Pulmonary artery endothelial cell (primary cell): ENCODE data around the gene INSRR. TPM values are rescaled to one million over a fixed set of nuclear protein-coding genes. Genes with fewer than 3 reads are reported as not detected.

Experiments used
- DNase-seq: peaks from one replicate; pipeline ENCODE4 v3.0.0-alpha.2; 2011; ENCODE audit warnings: low read depth, low spot score
- total RNA-seq: library from RNA; depleted of rRNA; stranded (reverse); fragments of >200 nt; gene quantifications from 2 replicates; pipeline ENCODE4 v1.2.3, GENCODE V29; 2014

The INSRR gene
- total RNA-seq, 1 donor from 2014 or later = not detected

- no peak for DNase-seq
Observed at GRCh38 chr1:156852418-156852874, 6.5 kb downstream of the INSRR start.

- DNase-seq = no peak
Observed at GRCh38 chr1:156851779-156852417, 7.0 kb downstream of the INSRR start.

DNA sequence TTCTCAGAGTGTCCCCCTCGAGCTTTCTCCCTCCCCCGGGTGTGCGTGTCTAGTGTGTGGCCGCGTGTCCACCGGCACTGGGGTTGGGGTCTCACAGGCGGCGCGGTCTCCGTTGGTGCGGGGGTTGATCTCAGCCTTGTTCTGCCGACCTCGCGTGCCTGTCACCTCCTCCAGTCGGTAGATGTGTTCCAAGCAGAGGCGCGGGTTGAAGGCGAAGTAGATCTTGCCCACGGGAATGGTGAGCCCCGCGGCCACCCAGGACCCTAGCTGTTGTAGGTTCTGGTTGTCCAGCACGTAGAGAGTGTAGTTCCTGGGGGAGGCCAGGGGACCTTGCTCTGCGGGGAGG lies 9.8 kb downstream of the INSRR start:
- no peak for DNase-seq

GRCh38 chr1:156848461-156849150 lies 10.3 kb downstream of the INSRR start:
- no peak for DNase-seq

GRCh38 chr1:156847591-156848460 lies 11.1 kb downstream of the INSRR start:
- DNase-seq = no peak

DNA sequence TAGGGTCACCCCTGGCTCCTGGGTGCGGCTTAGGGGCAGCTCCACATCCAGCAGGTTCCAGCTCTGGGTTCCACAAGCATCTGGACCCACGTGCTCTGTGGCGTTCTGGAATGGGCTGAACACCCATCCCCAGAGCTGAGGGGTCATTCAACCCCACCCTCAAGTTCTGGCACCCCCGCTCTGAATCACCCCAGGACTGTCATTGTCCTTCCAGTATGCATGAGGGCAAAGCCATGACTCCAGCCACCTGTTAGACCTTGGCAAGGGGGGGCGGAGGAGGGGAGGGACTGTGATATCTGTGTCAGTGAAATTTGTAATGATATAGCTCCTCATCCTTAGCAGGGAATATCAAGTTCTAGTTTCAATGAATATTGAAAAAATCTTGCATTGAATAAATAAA lies 12.3 kb downstream of the INSRR start:
- DNase-seq = no peak

- DNase-seq = no peak
Observed at GRCh38 chr1:156845953-156846545, 12.9 kb downstream of the INSRR start.

GRCh38 chr1:156845055-156845952 lies 13.6 kb downstream of the INSRR start:
- DNase-seq = no peak

DNA sequence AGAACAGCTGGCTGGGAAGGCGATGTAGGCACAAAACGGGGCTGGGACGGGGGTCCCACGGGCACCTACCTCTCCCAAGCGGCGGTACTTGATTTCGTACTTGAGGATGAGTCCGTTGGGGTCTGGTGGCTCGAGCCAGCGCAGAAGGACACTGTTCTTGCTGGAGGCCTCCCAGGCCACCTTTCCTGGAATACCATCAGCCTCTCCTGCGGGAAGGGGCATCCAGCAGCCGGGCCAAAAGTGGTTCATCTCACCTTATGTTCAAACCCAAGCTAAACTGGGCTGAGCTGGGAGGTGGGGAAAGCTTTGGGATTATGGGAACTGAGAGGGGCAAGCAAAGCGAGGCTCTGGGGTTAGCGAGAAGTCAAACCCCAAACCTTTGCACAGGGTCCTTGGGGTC lies 14.3 kb downstream of the INSRR start:
- no peak for DNase-seq

GRCh38 chr1:156844102-156844501 lies 14.8 kb downstream of the INSRR start:
- DNase-seq = no peak

- no peak for DNase-seq
Observed at GRCh38 chr1:156842618-156843300, 16.2 kb downstream of the INSRR start.

DNA sequence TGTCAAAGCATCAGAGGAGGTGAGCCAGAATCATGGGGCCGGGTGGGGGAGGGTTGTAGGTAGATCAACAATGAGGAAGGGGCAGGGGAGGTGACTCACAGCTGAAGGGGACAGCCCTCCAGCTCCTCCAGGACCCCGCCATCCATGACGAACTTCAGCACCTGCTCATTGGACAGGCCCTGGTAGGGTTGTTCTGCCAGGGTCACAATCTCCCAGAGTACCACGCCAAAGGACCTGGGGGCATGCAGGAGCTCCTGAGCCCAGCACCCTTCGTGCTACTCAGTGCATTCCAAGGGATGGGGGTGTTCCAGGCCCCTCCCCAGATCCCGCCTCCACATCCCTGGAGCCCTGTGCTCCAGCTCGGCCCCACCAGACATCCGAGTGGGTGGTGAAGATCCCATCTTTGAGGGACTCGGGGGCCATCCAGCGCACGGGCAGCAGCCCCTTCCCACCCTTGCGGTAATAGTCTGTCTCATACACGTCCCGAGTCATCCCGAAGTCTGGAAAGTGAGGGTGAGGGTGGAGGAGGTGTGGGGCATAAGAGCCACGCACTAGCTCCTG lies 17.5 kb downstream of the INSRR start:
- DNase-seq = no peak

DNA sequence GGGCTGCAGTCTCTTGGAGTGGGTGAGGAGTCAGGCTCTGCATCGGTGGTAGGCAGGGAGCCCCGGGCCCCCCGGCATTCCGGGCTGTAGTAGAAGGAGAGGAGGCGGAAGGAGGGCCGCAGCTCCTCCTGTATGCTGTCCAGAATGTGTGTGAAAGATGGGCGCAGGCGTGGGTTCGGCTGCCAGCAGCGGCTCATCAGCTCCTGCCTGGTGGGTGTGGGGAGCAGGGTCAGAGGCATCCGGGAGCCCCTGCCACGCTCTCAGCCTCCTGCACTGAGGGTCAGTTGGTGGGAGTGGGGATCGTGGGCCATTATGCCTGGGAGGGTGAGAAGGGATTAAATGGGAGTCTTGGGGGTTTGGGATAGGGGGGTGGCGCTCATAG lies 18.0 kb downstream of the INSRR start:
- DNase-seq = no peak

GRCh38 chr1:156840186-156840897 lies 18.6 kb downstream of the INSRR start:
- no peak for DNase-seq

- DNase-seq = no peak
Observed at GRCh38 chr1:156839426-156840109, 19.3 kb downstream of the INSRR start.

DNA sequence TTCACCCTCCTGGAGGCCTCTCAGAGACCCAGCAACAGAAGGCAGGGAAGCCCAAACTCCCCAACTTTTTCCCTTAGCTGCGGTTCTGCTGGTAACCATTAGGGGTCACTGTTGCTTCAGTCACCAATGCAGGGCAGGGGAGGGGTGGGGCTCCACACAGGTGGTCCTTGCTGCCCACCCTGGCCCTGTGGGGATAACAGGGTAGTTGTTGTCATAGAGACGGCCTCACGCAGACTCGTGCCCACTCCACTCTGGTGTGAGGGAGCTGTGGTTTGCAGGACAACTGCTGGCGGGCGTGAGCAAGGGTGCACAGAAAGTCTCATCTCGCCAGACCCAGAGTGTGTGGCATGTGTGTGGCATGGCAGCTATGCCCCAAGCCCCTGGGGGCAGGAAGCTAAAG lies 19.9 kb downstream of the INSRR start:
- no peak for DNase-seq

DNA sequence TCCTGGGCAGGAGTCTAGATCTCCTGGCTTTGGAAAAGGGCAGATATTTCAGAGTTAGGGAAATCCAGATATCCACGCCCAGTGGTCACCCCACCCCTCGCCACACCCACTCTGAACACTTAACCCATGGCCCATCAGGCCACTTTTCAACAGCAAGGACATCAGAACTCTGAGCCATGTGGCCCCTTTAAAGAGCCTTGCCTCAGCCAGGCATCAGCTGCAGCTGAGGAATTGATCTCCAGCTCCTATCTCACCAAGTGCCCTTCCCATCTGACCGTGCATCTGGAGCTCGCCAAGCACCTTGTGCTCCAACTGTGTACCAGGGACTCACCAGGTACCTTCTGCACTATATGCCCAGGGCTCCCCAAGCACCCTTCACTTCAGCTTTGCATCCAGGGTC lies 22.0 kb downstream of the INSRR start:
- DNase-seq = no peak

DNA sequence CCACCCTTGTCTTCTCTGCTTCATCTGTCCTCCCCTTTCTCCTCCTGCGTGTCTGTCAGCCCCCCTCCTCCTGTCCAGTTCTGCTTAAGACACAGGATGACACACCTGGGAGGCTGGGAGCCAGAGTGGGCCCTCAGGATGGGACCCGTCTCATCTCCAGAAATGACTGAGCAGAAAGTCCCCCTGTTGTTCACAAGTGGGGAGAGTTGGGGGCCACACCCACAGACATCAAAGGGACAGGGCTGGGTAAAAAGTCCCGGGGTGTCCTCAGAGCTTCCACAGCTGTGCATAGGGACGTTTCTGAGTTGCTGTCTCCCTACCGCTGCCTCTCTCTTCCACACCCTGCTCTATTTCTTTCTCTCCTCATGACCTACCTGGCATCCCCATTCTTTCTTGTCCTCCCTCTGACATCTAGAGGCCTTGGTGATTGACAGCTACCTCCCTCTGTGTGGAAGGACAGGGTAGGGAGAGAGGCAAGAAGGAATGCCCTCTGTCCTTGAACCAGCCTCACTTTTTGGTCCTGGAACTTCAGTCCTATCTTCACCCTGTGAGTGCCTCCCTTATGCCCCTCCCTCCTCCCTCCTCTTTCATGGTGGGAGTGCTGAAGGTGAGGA lies 22.8 kb downstream of the INSRR start:
- DNase-seq = no peak
